DOHH2 (cell line): ENCODE data around the gene APBB3.
"Not testable (repeated sequence)": the region's sequence is repeated elsewhere in the genome, so short reads cannot be mapped to it uniquely, and the experiment has no call there.

Experiments
- H3F3A ChIP-seq: fragments of 200-600 bp; sonication (generic), shearing (Covaris generic); 2 replicates; pipeline ENCODE4 v1.6.0; 2016; ENCODE audit warnings: antibody characterized with exemption, mild to moderate bottlenecking; ENCODE audit not compliant: control insufficient read depth, insufficient read depth
- H3K27ac ChIP-seq: fragments of 200-600 bp; sonication (generic); 2 replicates; pipeline ENCODE4 v1.5.1; 2014; ENCODE audit warnings: low read depth, mild to moderate bottlenecking, low read length, moderate library complexity
- H3K27me3 ChIP-seq: fragments of 200-600 bp; sonication (generic); 2 replicates; pipeline ENCODE4 v1.6.1; 2014; ENCODE audit warnings: mild to moderate bottlenecking, low read length, mixed read lengths; ENCODE audit not compliant: control insufficient read depth
- H3K36me3 ChIP-seq: fragments of 200-600 bp; sonication (generic); 2 replicates; pipeline ENCODE4 v1.6.1; 2014; ENCODE audit warnings: mild to moderate bottlenecking, low read length, moderate library complexity, mixed read lengths; ENCODE audit not compliant: control insufficient read depth
- H3K4me1 ChIP-seq: fragments of 200-600 bp; sonication (generic); 2 replicates; pipeline ENCODE4 v1.6.1; 2014; ENCODE audit warnings: mild to moderate bottlenecking, low read length, mixed read lengths; ENCODE audit not compliant: control insufficient read depth
- H3K4me2 ChIP-seq: fragments of 200-600 bp; sonication (generic); 2 replicates; pipeline ENCODE4 v1.6.0; 2014; ENCODE audit warnings: mild to moderate bottlenecking, low read length, moderate library complexity
- H3K4me3 ChIP-seq: fragments of 200-600 bp; sonication (generic); 2 replicates; pipeline ENCODE4 v1.5.1; 2014; ENCODE audit warnings: mild to moderate bottlenecking, low read length, mixed read lengths
- H3K79me2 ChIP-seq: fragments of 200-600 bp; sonication (generic); 2 replicates; pipeline ENCODE4 v1.6.1; 2014; ENCODE audit warnings: mild to moderate bottlenecking, low read length, mixed read lengths; ENCODE audit not compliant: control insufficient read depth
- H3K9me2 ChIP-seq: fragments of 200-600 bp; sonication (generic); replicated peaks from 2 replicates; pipeline ENCODE4 v1.6.1; 2014; ENCODE audit warnings: mild to moderate bottlenecking, low read length, mixed read lengths; ENCODE audit not compliant: control insufficient read depth
- H3K9me3 ChIP-seq: fragments of 200-600 bp; sonication (generic); 2 replicates; pipeline ENCODE4 v1.6.1; 2014; ENCODE audit warnings: antibody characterized with exemption, low read length, mixed read lengths; ENCODE audit not compliant: control insufficient read depth, insufficient read depth
- H4K20me1 ChIP-seq: fragments of 200-600 bp; sonication (generic); 2 replicates; pipeline ENCODE4 v1.6.0; 2014; ENCODE audit warnings: low read depth, mild to moderate bottlenecking, antibody characterized with exemption, low read length, moderate library complexity; ENCODE audit not compliant: control insufficient read depth, insufficient read depth
- CTCF ChIP-seq: fragments of 200-600 bp; sonication (generic); IDR thresholded peaks from one replicate; pipeline ENCODE4 v1.5.1; 2014; ENCODE audit warnings: antibody characterized with exemption, mild to moderate bottlenecking, low read depth, low read length; ENCODE audit not compliant: poor library complexity, severe bottlenecking
- EZH2phosphoT487 ChIP-seq: fragments of 200-600 bp; sonication (generic); IDR thresholded peaks from 2 replicates; pipeline ENCODE4 v1.6.1; 2017; ENCODE audit warnings: borderline replicate concordance, mild to moderate bottlenecking, antibody characterized with exemption, low read length, moderate library complexity, mixed read lengths

Gene APBB3

GRCh38 chr5:140608722-140609121, 44.3 kb upstream of the APBB3 start:
- no peaks in the 10 kb centered on the region for H3F3A ChIP-seq
- H3K4me3 ChIP-seq: no peak overlapping the region
- H3K4me2 ChIP-seq: no peak overlapping the region
- TF ChIP-seq EZH2phosphoT487 (no peak), CTCF (no peak)
- H4K20me1 ChIP-seq: no peaks in the 10 kb centered on the region
- no peaks in the 10 kb centered on the region for H3K27me3 ChIP-seq
- peaks cover 18% of the 10 kb centered on the region for H3K4me1 ChIP-seq
- H3K36me3 ChIP-seq: no peaks in the 10 kb centered on the region
- no peaks in the 10 kb centered on the region for H3K79me2 ChIP-seq
- no peaks in the 10 kb centered on the region for H3K9me3 ChIP-seq
- no peak overlapping the region for H3K27ac ChIP-seq
- H3K9me2 ChIP-seq: no peaks in the 10 kb centered on the region

GRCh38 chr5:140607031-140607430, 42.6 kb upstream of the APBB3 start:
- H3K4me1 ChIP-seq: peaks cover 10% of the 10 kb centered on the region
- no peaks in the 10 kb centered on the region for H3K27me3 ChIP-seq
- H3K4me2 ChIP-seq: no peak overlapping the region
- H3K79me2 ChIP-seq: no peaks in the 10 kb centered on the region
- no peak overlapping the region for H3K27ac ChIP-seq
- H3K9me2 ChIP-seq: no peaks in the 10 kb centered on the region
- no peaks in the 10 kb centered on the region for H3K9me3 ChIP-seq
- no peak for TF ChIP-seq CTCF
- no peak for TF ChIP-seq EZH2phosphoT487
- no peaks in the 10 kb centered on the region for H3K36me3 ChIP-seq
- no peaks in the 10 kb centered on the region for H3F3A ChIP-seq
- H3K4me3 ChIP-seq: no peak overlapping the region
- no peaks in the 10 kb centered on the region for H4K20me1 ChIP-seq

GRCh38 chr5:140605879-140606278, 41.5 kb upstream of the APBB3 start:
- Histone ChIP-seq H3F3A (no peaks in the 10 kb centered on the region), H3K79me2 (no peaks in the 10 kb centered on the region), H3K27ac (no peak overlapping the region), H4K20me1 (no peaks in the 10 kb centered on the region), H3K4me1 (no peaks in the 10 kb centered on the region), H3K27me3 (no peaks in the 10 kb centered on the region), H3K36me3 (no peaks in the 10 kb centered on the region), H3K9me2 (no peaks in the 10 kb centered on the region), H3K4me2 (no peak overlapping the region), H3K9me3 (no peaks in the 10 kb centered on the region), H3K4me3 (no peak overlapping the region)
- TF ChIP-seq CTCF (no peak), EZH2phosphoT487 (no peak)

- H3F3A ChIP-seq: no peaks in the 10 kb centered on the region
- no peaks in the 10 kb centered on the region for H4K20me1 ChIP-seq
- no peaks in the 10 kb centered on the region for H3K4me1 ChIP-seq
- H3K27me3 ChIP-seq: no peaks in the 10 kb centered on the region
- H3K9me3 ChIP-seq: no peaks in the 10 kb centered on the region
- H3K27ac ChIP-seq: no peak overlapping the region
- H3K79me2 ChIP-seq: no peaks in the 10 kb centered on the region
- H3K4me3 ChIP-seq: no peak overlapping the region
- no peaks in the 10 kb centered on the region for H3K36me3 ChIP-seq
- H3K9me2 ChIP-seq: no peaks in the 10 kb centered on the region
- TF ChIP-seq CTCF (no peak), EZH2phosphoT487 (no peak)
- H3K4me2 ChIP-seq: no peak overlapping the region
Observed at GRCh38 chr5:140603734-140604133, 39.3 kb upstream of the APBB3 start.

- H3K27ac ChIP-seq, H4K20me1 ChIP-seq, H3K4me3 ChIP-seq, H3K9me3 ChIP-seq, H3K36me3 ChIP-seq, H3K79me2 ChIP-seq, H3K27me3 ChIP-seq, H3K4me2 ChIP-seq, H3F3A ChIP-seq, H3K4me1 ChIP-seq, H3K9me2 ChIP-seq: not testable (repeated sequence)
Observed at GRCh38 chr5:140603446-140603698, 39.0 kb upstream of the APBB3 start.
